NCI-H1105 treated with DMSO at 0.1 percent for 48 hours (cell line): Measurements from ENCODE around the gene GNL3.
A peak's percentile ranks its signal among the peaks of the same experiment; 100 is the strongest.
"Not testable (repeated sequence)": the region's sequence is repeated elsewhere in the genome, so short reads cannot be mapped to it uniquely, and the experiment has no call there.

Experiments
- DNase-seq: peaks from one replicate; lab custom pipeline; 2025; lab: John Stamatoyannopoulos, UW

Gene GNL3

GRCh38 chr3:52721002-52721729 is 35.3 kb downstream of the GNL3 start:
- no peak for DNase-seq

- no peak for DNase-seq
Observed at GRCh38 chr3:52721730-52722008, 35.8 kb downstream of the GNL3 start.

- DNase-seq, result no peak
Observed at GRCh38 chr3:52722491-52722890, 36.7 kb downstream of the GNL3 start.

GRCh38 chr3:52723935-52724334 is 38.1 kb downstream of the GNL3 start:
- no peak for DNase-seq

GRCh38 chr3:52724511-52724910 is 38.7 kb downstream of the GNL3 start:
- DNase-seq, result no peak

- not testable (repeated sequence) for DNase-seq
Observed at GRCh38 chr3:52728753-52729152, 42.9 kb downstream of the GNL3 start.

- DNase-seq, result no peak
Observed at GRCh38 chr3:52730681-52731080, 44.8 kb downstream of the GNL3 start.

- DNase-seq, result no peak
Observed at GRCh38 chr3:52731590-52731989, 45.8 kb downstream of the GNL3 start.

- DNase-seq, result no peak
Observed at GRCh38 chr3:52733256-52733891, 47.5 kb downstream of the GNL3 start.

- no peak for DNase-seq
Observed at GRCh38 chr3:52739730-52740129, 53.9 kb downstream of the GNL3 start.

GRCh38 chr3:52742418-52743041 is 56.7 kb downstream of the GNL3 start:
- DNase-seq, result no peak

GRCh38 chr3:52743152-52743551 is 57.3 kb downstream of the GNL3 start:
- peak; percentile 21 for DNase-seq

- no peak for DNase-seq
Observed at GRCh38 chr3:52743721-52744120, 57.9 kb downstream of the GNL3 start.
